NB4 (cell line): ENCODE results near the gene CAB39.

ENCODE experiments used
- MYC ChIP-seq: IDR thresholded peaks from 2 replicates; pipeline ENCODE4 v1.6.1; 2011; ENCODE audit warnings: low read depth, low read length
- POLR2A ChIP-seq: IDR thresholded peaks from 2 replicates; pipeline ENCODE4 v1.6.1; 2011; ENCODE audit warnings: mild to moderate bottlenecking; ENCODE audit not compliant: insufficient read length; ENCODE audit errors: extremely low read depth
- TF ChIP-seq, protein P1 (sequence below): IDR thresholded peaks from one replicate; pipeline ENCODE4 v1.5.1; 2012; ENCODE audit warnings: low read depth, low read length
- TF ChIP-seq, protein P2 (sequence below): IDR thresholded peaks from 2 replicates; pipeline ENCODE4 v1.6.1; 2011; ENCODE audit warnings: low read depth, low read length

DNA sequence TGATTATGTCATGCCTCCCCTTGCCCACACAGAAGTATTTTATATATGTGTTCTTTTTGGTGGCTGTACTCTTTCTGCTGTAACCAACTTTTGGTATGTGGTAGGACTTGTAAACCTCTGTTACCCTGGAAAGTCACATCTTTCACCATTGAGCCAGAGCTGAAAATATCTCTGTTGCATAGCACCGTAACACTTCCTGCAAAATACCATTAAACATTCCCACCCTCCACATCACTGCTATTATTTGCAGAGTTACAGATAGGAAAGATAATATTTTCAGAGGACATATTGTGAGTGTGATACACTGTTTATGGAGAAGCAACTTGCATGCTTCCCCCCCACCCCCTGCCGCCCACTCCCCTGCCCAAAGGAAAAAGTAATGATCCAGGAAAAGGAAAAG is 44.8 kb downstream of the CAB39 start:
- TF ChIP-seq, protein P1, sequence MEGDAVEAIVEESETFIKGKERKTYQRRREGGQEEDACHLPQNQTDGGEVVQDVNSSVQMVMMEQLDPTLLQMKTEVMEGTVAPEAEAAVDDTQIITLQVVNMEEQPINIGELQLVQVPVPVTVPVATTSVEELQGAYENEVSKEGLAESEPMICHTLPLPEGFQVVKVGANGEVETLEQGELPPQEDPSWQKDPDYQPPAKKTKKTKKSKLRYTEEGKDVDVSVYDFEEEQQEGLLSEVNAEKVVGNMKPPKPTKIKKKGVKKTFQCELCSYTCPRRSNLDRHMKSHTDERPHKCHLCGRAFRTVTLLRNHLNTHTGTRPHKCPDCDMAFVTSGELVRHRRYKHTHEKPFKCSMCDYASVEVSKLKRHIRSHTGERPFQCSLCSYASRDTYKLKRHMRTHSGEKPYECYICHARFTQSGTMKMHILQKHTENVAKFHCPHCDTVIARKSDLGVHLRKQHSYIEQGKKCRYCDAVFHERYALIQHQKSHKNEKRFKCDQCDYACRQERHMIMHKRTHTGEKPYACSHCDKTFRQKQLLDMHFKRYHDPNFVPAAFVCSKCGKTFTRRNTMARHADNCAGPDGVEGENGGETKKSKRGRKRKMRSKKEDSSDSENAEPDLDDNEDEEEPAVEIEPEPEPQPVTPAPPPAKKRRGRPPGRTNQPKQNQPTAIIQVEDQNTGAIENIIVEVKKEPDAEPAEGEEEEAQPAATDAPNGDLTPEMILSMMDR: no peak
- TF ChIP-seq POLR2A (no peak), MYC (no peak)
- TF ChIP-seq, protein P2, sequence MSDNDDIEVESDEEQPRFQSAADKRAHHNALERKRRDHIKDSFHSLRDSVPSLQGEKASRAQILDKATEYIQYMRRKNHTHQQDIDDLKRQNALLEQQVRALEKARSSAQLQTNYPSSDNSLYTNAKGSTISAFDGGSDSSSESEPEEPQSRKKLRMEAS: no peak
